GM21367 (cell line): ENCODE results near the gene ACTG1.
"Not testable (repeated sequence)": the region's sequence is repeated elsewhere in the genome, so short reads cannot be mapped to it uniquely, and the experiment has no call there.

Experiments used
- ATAC-seq: cut with Tn5 transposase; IDR thresholded peaks from one replicate; pipeline ENCODE4 v1.9.1; 2021; ENCODE audit not compliant: unreplicated experiment

The ACTG1 gene

GRCh38 chr17:81533339-81534141, 20.9 kb upstream of the ACTG1 start:
- ATAC-seq: no peak

GRCh38 chr17:81532490-81533287, 20.1 kb upstream of the ACTG1 start:
- no peak for ATAC-seq

DNA sequence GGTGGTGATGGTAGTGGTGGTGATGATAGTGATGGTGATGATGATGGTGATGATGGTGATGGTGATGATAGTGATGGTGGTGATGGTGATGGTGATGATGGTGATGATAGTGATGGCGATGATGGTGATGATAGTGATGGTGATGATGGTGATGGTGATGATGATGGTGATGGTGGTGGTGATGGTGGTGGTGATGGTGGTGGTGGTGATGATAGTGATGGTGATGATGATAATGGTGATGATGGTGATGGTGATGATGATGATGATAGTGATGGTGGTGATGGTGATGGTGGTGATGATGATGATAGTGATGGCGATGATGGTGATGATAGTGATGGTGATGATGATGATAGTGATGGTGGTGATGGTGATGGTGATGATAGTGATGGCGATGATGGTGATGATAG, 19.4 kb upstream of the ACTG1 start:
- ATAC-seq: not testable (repeated sequence)

- ATAC-seq: not testable (repeated sequence)
These were observed 18.4 kb upstream of the ACTG1 start for GRCh38 chr17:81531013-81531412.

DNA sequence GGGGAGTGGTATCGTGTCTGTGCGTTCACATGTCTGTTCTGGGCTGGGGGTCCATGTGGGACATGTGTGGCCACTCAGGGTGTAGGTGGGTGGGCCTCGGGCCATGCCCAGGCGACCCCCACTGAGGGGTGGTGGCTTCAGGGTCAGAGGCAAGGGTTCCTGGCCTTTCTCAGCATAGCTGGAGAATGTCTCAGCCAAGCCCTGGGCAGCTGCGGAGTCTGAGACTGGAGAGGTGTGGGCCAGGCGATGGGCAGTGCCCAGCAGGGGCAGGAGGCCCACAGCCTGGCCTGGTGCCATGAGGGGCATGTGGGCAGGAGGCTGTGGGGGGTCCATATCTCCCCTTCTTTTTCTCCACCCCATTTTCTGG, 16.8 kb upstream of the ACTG1 start:
- ATAC-seq: no peak

DNA sequence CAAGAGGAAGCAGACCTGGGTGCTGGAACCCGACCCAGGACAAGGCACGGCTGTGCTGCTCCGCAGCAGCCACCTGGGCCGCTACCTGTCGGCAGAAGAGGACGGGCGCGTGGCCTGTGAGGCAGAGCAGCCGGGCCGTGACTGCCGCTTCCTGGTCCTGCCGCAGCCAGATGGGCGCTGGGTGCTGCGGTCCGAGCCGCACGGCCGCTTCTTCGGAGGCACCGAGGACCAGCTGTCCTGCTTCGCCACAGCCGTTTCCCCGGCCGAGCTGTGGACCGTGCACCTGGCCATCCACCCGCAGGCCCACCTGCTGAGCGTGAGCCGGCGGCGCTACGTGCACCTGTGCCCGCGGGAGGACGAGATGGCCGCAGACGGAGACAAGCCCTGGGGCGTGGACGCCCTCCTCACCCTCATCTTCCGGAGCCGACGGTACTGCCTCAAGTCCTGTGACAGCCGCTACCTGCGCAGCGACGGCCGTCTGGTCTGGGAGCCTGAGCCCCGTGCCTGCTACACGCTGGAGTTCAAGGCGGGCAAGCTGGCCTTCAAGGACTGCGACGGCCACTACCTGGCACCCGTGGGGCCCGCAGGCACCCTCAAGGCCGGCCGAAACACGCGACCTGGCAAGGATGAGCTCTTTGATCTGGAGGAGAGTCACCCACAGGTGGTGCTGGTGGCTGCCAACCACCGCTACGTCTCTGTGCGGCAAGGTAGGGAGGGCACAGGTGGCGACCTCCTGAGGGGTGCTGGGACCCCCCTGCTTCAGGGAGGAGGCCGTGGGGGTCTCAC, 16.2 kb upstream of the ACTG1 start:
- no peak for ATAC-seq

GRCh38 chr17:81528384-81528650, 15.7 kb upstream of the ACTG1 start:
- ATAC-seq: no peak

DNA sequence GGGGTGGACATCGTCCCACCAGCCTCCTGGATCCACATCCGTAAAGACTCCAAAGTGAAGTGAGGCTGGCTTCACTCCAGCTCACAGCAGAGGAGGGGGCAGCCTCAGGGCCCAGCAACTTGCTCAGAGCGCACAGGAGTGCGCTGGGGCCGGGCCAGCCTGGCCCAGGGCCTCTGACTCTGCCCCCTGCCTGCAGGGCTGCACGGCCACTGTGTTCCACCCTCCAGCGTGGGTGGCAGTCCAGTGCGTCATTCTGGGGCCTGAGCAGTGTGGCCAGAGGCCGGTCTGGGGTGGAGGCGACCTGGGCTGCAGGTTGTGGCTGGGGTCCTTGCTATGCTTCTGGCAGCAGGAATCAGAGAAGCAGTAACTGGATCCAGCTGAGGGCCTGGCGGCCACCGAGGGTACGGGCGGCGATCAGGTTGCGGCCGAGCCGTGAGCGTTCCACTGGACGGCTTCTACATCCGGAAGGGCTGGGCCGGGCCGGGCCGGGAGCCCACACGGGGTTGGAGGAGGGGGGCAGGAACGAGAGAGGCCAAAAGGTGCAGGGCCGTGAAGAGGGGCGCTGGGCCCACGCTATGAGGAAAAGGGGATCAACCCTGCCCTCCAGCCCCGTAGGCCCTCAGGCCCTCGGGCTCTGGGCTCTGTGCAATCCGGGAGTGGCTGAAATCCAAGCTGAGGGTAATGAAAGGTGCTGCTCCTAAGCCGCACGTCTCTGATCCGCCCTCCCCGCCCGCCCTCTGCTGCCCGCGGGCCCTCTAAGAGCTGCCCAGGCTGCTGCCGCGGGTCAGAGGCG, 15.2 kb upstream of the ACTG1 start, which contains the start of gene FSCN2:
FSCN2 (plus strand) TSS at position 787 of the 793 bp plus-strand sequence. CDS start 155 bp downstream, outside the sequence.
- no peak for ATAC-seq

DNA sequence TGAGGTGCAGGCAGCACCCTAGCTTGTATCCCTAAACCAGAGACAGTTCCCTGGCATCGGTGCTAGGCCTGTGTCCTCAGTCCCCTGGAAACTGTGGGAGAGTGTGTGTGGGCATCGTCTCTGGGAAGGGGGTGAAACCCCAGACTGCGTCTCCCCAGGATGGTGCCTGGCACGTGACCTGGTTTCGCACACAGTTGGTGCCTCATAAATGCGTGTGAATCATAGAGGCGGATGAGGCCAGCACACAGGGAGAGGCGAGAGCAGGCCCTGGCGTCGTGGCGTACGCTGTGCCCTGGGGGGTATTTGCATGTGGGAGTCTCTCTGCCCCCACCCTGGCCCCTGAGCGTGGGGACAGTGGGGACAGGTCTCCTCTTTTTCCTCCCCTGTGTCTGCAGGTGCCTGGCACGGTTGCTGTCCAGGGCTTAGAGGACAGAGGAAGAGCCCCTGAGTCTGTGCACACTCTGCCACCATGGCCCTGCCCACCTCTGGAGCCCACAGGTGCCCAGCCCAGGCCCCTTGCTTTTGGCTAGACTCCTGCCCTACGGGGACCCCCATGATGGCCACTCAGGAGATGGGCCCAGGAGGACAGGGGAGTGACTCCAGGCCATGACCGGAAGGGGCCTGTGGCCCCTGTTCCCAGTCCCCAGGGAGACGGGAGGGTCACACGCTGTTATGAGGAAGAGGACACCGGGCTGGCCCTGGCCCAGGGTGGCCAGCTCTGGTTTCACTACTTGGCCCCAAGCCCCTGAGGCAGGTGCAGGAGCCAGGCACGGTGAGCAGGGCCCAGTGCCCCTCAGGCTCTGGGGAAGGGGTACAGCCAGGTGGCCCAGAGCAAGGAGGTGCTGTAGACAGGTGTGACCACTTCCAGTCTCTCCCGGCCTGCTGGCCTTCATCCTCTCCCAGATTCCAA, 14.3 kb upstream of the ACTG1 start:
- no peak for ATAC-seq

DNA sequence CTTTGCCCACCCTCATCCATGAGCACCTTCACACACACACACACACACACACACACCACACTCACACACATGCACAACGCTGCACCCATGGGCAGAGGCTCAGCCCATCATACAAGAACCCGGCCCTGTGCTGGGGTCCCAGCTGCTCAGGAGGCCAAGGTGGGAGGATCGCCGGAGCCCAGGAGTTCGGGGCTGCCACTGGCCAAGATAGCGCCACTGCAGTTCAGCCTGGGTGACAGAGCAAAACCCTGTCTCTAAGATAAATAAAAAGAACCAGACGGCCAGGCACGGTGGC, 12.2 kb upstream of the ACTG1 start:
- ATAC-seq: no peak

DNA sequence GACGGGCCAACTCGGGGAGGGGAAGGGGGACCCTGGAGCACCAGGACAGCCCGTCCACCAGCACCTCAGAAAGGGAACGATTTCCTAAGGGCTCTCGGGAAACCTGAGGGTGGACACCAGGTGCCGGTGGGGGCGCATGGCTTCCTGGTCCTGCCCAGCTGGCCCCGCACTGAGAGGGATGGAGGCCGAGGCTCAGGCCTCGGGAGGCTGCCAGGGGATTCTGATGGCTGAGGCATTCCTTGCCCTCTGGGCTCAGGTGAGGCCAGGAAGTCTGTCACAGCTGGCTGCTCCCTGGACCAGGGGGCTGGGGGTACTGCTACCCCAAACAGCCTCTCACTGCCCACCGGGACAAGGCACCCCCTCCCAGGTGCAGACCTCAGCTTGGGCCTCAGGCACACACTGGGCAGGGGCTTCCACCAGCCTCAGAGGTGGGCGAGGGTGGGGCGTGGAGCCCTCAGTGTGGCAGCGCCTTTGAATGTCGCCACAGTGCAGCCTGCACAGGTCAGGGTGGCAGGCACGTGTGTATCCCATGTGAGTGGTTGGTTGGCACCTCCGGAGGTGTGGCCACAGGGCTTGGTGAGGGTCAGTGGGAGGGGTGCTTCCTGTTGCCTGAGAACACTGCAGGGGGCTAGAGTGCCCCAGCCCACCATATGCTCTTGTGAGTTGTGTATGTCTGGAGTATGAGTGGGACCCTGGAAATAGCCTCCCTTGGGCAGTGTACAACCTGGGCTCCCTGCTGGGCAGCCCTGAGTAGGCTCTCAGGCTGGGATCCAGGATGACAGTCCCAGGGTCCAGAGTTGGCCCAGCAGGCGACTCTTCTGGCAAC, 11.7 kb upstream of the ACTG1 start:
- ATAC-seq: no peak

DNA sequence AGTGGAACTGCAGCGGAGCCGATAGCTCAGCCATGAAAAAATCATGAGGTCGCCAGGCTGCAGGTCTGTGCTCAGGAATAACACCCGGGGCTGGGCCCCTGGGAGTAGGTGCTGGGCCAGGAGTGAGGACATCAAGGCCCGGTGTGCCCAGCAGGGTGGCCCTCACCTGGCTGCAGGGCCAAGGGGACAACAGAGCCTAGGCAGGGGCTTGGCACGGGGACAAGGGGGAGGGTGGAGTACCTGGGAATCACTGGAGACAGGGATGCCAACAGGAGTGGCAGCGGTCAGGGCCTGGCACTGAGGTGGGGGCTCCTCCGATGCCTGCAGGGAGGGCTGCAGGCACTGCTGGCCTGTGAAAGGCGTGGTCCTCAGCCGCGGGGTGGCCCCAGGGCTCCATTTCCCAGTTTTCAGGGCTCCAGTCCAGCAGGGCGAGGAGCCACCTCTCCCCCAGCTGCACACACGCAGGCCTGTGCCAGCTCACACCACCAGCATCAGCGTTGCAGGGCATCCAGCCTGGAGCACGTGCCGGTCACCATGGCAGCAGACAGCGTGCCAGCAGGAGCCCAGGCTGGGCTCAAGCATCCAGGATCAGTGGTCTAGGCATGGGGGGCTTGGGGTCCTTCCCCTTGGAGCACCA, 10.9 kb upstream of the ACTG1 start:
- ATAC-seq: no peak

DNA sequence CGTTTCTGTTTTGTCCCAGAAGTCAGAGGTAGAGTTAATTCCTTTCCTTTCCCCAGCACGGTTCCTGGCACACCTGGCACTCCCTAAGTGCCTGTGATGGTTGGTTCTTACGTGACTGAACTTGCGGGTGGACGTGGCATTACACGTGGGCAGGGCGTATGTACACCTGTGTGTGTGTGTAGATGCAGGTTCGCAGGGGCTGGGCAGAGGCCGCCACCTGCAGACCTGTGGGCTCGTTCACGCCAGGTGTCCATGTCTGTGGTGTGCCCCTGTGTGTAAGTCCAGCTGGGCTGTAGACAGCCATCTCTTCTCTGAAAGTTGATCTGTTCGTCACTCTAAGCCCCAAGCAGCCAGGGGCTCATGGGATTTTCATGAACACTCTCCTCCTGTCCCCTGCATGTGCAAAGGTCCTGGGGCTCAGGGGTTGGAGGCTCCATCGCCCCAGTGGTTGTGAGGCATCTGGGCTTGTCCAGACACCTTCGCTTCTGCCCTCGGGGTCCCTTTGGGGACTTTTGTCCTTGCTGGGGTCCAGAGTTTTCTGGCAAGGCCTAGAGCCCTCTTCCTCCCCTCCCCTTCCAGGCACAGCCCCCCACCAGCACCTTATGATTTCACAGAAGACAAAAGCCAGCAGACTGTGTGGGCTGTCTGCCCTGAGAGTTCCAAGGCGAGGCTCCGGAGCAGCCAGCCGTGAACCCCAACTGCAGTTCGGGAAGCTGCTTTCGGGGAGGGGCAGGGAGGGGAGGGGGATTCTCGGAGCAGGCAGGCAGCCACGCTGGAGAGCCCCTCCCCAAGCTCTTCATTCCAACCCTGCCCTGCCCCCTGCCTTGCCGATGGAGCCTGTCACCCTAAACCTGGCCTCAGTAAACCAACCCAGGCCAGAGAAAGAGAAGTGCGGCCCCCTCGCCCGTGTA, 10.1 kb upstream of the ACTG1 start:
- no peak for ATAC-seq

DNA sequence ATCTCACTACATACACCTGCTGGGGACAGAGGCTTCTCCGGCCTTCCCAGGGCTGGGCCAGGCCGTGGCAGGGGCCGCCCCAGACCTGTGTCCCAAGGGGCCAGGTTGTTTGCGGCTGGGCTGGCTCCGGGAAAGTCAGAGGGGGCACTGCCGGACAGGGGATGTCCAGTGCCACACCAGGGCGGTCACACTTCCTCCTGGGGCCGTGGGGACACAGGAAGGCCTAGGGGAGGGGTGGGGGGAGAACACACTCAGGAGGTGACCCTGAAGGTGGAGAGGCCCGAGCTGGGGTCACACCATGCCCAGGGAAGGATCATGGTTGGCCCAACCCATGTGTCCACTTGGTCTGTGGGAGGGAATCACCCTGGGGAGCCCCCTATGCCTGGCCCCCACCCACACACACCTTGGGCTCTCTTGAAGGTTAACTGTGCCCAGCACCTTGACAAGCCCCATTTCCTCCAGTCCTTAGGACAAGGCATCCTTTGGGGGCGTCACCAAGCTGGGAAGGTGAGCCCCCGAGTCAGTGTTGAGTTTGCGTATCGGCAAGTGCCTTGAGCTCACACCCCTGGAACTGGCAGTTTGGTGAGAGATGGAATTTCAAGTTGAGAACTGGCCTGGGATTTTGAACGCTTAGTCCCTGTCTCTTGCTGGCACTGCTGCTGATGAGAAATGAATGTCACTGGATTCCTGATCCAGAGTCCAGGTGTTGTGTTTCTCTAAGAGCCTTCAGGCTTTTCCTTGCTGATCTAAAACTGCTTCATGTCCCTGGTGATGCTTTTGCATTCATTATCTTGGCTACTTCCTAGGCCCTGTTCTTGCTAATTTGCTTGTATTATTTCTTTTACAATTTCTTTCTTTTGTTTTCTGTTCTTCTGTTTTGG, 7.7 kb upstream of the ACTG1 start:
- ATAC-seq: no peak

DNA sequence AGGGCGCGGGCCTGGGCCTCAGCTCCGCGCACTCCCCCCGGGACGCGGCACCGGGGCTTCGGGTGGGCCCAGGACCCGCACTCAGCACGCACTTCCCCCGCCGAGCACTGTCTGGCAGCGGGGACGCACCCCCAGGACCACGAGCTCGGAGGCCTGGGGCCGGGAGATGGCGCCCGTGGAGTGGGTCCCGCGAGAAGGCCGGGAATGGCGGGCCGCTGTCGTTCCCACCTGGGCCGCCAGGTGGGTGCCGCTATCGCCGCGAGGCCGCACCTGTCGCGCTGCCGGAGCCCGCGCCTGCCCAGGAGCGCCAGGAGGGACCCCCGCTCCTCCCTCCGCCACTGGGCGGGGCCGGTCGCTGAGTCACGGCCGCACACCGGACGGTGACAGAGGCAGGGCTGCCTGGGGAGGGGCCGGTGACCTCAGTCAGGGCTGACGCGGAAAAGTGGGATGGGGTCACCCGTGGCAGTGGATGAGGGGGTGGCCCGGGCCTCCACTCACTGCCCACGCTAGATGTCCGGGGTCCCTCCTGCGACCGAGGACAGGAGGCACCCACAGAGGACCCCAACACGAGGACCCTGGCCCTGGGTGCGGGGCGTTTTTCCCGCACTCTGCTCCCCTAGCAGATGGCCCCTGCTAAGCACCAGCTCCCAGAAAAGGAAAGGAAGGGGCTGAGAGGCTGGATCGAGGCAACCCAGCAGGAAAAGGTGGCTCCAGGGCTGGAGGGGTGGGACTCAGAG, 6.9 kb upstream of the ACTG1 start:
- ATAC-seq: no peak

- no peak for ATAC-seq
These were observed 6.2 kb upstream of the ACTG1 start for GRCh38 chr17:81518785-81519283.
